Measurements from ENCODE around the gene BCL11B.

DNA sequence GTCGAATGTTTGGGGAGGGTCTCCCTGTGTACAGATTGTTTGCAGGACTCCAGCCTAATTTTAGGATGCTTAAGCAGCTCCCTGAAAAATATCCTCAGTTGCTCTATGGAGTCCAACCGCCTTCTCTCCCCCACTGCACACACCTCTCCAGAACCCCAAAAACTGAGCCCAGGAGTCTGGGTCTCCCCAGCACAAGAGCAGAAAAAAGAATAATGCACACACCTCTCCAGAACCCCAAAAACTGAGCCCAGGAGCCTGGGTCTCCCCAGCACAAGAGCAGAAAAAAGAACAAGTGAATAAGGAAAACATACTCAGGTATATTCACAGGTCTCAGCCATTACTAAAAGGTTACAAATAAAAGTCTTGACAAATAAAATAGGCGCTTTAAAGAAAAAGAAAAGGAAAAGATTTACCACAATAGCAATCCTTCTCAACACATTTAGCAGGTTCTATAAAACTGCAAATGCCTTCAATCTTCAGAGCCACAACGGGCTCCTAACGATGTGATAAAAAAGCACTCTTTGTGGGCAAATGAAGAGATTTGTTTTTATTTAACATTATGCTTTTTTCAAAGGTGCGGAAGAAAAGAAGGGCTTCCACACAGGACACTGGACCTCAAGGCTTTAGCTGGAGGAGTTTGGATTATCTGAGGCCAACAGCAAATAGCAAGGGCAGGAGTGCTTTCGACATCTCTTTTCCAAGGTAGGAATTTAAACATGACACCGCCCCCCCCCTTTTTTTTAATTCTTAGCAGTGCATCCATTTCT is 8.2 kb downstream of the BCL11B start:
- TF ChIP-seq, protein P1, sequence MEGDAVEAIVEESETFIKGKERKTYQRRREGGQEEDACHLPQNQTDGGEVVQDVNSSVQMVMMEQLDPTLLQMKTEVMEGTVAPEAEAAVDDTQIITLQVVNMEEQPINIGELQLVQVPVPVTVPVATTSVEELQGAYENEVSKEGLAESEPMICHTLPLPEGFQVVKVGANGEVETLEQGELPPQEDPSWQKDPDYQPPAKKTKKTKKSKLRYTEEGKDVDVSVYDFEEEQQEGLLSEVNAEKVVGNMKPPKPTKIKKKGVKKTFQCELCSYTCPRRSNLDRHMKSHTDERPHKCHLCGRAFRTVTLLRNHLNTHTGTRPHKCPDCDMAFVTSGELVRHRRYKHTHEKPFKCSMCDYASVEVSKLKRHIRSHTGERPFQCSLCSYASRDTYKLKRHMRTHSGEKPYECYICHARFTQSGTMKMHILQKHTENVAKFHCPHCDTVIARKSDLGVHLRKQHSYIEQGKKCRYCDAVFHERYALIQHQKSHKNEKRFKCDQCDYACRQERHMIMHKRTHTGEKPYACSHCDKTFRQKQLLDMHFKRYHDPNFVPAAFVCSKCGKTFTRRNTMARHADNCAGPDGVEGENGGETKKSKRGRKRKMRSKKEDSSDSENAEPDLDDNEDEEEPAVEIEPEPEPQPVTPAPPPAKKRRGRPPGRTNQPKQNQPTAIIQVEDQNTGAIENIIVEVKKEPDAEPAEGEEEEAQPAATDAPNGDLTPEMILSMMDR (IDR thresholded peaks at IDR 0.05 in 2 of 3, conservative IDR thresholded peaks at IDR 0.05 in 1 of 3; ENCODE audit: control insufficient read depth in 2 of 3, extremely low read depth in 1 of 3, insufficient read depth in 1 of 3, low read depth in 3 of 3, low read length in 3 of 3) = no peak
- TF ChIP-seq, protein P2, sequence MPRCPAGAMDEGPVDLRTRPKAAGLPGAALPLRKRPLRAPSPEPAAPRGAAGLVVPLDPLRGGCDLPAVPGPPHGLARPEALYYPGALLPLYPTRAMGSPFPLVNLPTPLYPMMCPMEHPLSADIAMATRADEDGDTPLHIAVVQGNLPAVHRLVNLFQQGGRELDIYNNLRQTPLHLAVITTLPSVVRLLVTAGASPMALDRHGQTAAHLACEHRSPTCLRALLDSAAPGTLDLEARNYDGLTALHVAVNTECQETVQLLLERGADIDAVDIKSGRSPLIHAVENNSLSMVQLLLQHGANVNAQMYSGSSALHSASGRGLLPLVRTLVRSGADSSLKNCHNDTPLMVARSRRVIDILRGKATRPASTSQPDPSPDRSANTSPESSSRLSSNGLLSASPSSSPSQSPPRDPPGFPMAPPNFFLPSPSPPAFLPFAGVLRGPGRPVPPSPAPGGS (IDR thresholded peaks at IDR 0.05; ENCODE audit: borderline replicate concordance, insufficient read depth, low read depth, low read length, poor library complexity, severe bottlenecking) = no peak
- TF ChIP-seq ZZZ3 (IDR thresholded peaks at IDR 0.05; ENCODE audit: control insufficient read depth, insufficient read length, low read depth) (no peak), POLR2AphosphoS2 (IDR thresholded peaks at IDR 0.05; ENCODE audit: low read depth, low read length) (no peak), SIN3A (IDR thresholded peaks at IDR 0.05; ENCODE audit: low read depth, low read length) (no peak)
